Measurements from ENCODE around the gene ACCS.

GRCh38 chr11:44108260-44108659, 42.2 kb downstream of the ACCS start:
- TF ChIP-seq POLR2AphosphoS5 (IDR thresholded peaks at IDR 0.05; ENCODE audit: low read depth, low read length), result no peak
- TF ChIP-seq TAF1 (IDR thresholded peaks at IDR 0.05; ENCODE audit: borderline replicate concordance, insufficient read depth, low read length), result no peak
- no peak for TF ChIP-seq REST (IDR thresholded peaks at IDR 0.05; ENCODE audit: insufficient read depth in 1 of 2, low read depth in 2 of 2, low read length in 2 of 2)
- TF ChIP-seq SIN3A (IDR thresholded peaks at IDR 0.05; ENCODE audit: borderline replicate concordance, insufficient read depth, low read length), result no peak
